ENCODE data around the gene CCDC66.

Gene CCDC66

GRCh38 chr3:56622381-56622780 is 65.4 kb downstream of the CCDC66 start:
- no peak for DNase-seq

GRCh38 chr3:56624725-56625124 is 67.8 kb downstream of the CCDC66 start:
- no peak for DNase-seq

- no peak for DNase-seq
Measured at GRCh38 chr3:56629047-56629446, 72.1 kb downstream of the CCDC66 start.

- no peak for DNase-seq
Measured at GRCh38 chr3:56629451-56629850, 72.5 kb downstream of the CCDC66 start.

GRCh38 chr3:56630966-56631365 is 74.0 kb downstream of the CCDC66 start:
- DNase-seq = no peak

- DNase-seq = no peak
Measured at GRCh38 chr3:56633181-56633580, 76.2 kb downstream of the CCDC66 start.

- no peak for DNase-seq
Measured at GRCh38 chr3:56633602-56634535, 76.9 kb downstream of the CCDC66 start.

- no peak for DNase-seq
Measured at GRCh38 chr3:56645407-56645806, 88.4 kb downstream of the CCDC66 start.

- no peak for DNase-seq
Measured at GRCh38 chr3:56654460-56654859, 97.5 kb downstream of the CCDC66 start.

GRCh38 chr3:56655709-56656108 is 98.7 kb downstream of the CCDC66 start:
- no peak for DNase-seq

- DNase-seq = no peak
Measured at GRCh38 chr3:56664823-56665222, 107.8 kb downstream of the CCDC66 start.

- no peak for DNase-seq
Measured at GRCh38 chr3:56667973-56668579, 111.1 kb downstream of the CCDC66 start.
